Heart right ventricle (tissue), 16 donors: ENCODE results near the gene GCGR. TPM values are rescaled to one million over a fixed set of nuclear protein-coding genes. Genes with fewer than 3 reads are reported as not detected.

ENCODE experiments used
- ATAC-seq, 8 donors: fragments of 200-7000 bp; cut with Tn5 transposase; one replicate each; pipeline ENCODE4 v1.9.1; 2020; ENCODE audit warnings: mild to moderate bottlenecking in 8 of 8, moderate library complexity in 8 of 8, moderate number of reproducible peaks in 1 of 8
- DNase-seq, 2 donors: peaks; one replicate each; pipeline ENCODE4 v3.0.0-alpha.2; 2020
- H3K27ac ChIP-seq, 10 donors: fragments of 200-600 bp; sonication (generic) in 2 of 10; one replicate each; pipeline versions ENCODE4 v1.5.0 to v1.8.0; 2020 to 2022; ENCODE audit warnings: mild to moderate bottlenecking in 3 of 10
- H3K27me3 ChIP-seq, 7 donors: fragments of 200-600 bp; one replicate each; pipeline ENCODE4 v1.8.0; 2021 to 2022; ENCODE audit warnings: mild to moderate bottlenecking in 2 of 7
- H3K36me3 ChIP-seq, 9 donors: fragments of 200-600 bp; sonication (generic) in 1 of 9; one replicate each; pipeline versions ENCODE4 v1.5.0 to v1.8.0; 2020 to 2022; ENCODE audit warnings: mild to moderate bottlenecking in 2 of 9
- H3K4me1 ChIP-seq, 9 donors: fragments of 200-600 bp; sonication (generic) in 1 of 9; one replicate each; pipeline versions ENCODE4 v1.5.0 to v1.8.0; 2020 to 2022; ENCODE audit warnings: mild to moderate bottlenecking in 4 of 9
- H3K4me3 ChIP-seq, 10 donors: fragments of 200-600 bp; sonication (generic) in 2 of 10; one replicate each; pipeline versions ENCODE4 v1.5.0 to v1.8.0; 2020 to 2022; ENCODE audit warnings: mild to moderate bottlenecking in 7 of 10, moderate library complexity in 2 of 10
- H3K9me3 ChIP-seq, 11 donors: fragments of 200-600 bp in 10 of 11; sonication (generic) in 2 of 11; one replicate each; pipeline versions ENCODE4 v1.5.0 to v1.8.0; 2013 to 2022; ENCODE audit warnings: mild to moderate bottlenecking in 2 of 11, control low read depth in 1 of 11, moderate library complexity in 1 of 11
- CTCF ChIP-seq, 9 donors: fragments of 200-600 bp; sonication (generic) in 2 of 9; IDR thresholded peaks; one replicate each; pipeline versions ENCODE4 v1.5.0 to v1.8.0; 2021 to 2022; ENCODE audit warnings: antibody characterized with exemption in 9 of 9, mild to moderate bottlenecking in 5 of 9, moderate library complexity in 1 of 9
- WGBS, 2 donors: extraction: QIAGEN DNeasy Blood & Tissue Kit; methylation state at CpG; one replicate each; pipeline ENCODE4 v1.1.7; 2013; ENCODE audit warnings: inconsistent platforms in 1 of 2; 5-methylcytosine and 5-hydroxymethylcytosine counted together
- intact Hi-C, 10 donors: fragments of 100-400 bp; cut with DNase I; formaldehyde crosslinking; loops; one replicate each; pipeline versions ENCODE4 v1.11.1 to v1.14.2; 2022
- polyA plus RNA-seq, 2 donors: library from polyadenylated mRNA; stranded (reverse); fragments of 200-250 nt; gene quantifications; one replicate each; pipeline ENCODE4 v1.2.3, GENCODE V29; 2013
- total RNA-seq, 10 donors: library from RNA; stranded (reverse); fragmentation: NEBNext Ultra II Directional in 3 of 10; extraction: Animal tissue kit (Norgen Biotek cat#: 25700) in 3 of 10; gene quantifications; one replicate each; pipeline versions ENCODE4 v1.2.1 to v1.2.4, GENCODE V29; 2021 to 2023
- donor health status: Arrhythmogenic right ventricular cardiomyopathy.
- donor health status: ischemic (EF 13 %, LVEDD 7.1; RV severe dilation, severe dysfunction).
- donor health status: healthy with polysubstance abuse.
- donor health status: DM: no; HTN: yes; CAD: no.
- donor health status: DM: no; HTN: no; CAD: no.
- donor health status: ischemic (EF 25% LVEDD 6.9; RV normal size, moderate dysfunction).
- donor health status: ischemic (EF 25% LVEDD 5.7; RV mildly dilated, moderate dysfunction).
- donor health status: healthy.
- donor health status: DM: yes; HTN: yes; CAD: no.
- donor health status: Ischemic cardiomyopathy.
- donor health status: ischemic (EF 35%, LVEDD 5.7; RV mildly dilated, moderate dysfunction).
- donor health status: nonischemic (EF 11% LVEDD 7.7; RV severe dilation, severe dysfunction).
- donor health status: DM: yes; HTN: yes; CAD: no.
- donor health status: PGD.
- donor health status: ischemic (EF 29% LVEDD 5.4; RV normal size, mild dysfunction).
- donor health status: nonischemic (EF 23%, LVEDD 6.1; RV moderate dilation, normal function).

The GCGR gene
- total and polyA plus RNA-seq, 12 donors: 0.03 TPM; not detected in 11

GRCh38 chr17:81801327-81801726, 2.6 kb upstream of the GCGR start:
- H3K27me3 ChIP-seq: peaks cover 29 to 67% (median 62%) of the 10 kb centered on the region in 7 donors
- no peaks in the 10 kb centered on the region for H3K36me3 ChIP-seq
- DNase-seq (no peak), ATAC-seq (no peak)
- intact Hi-C loops: no loop called here
- no peak for TF ChIP-seq CTCF (IDR thresholded peaks at IDR 0.05)
- H3K9me3 ChIP-seq: no peaks in the 10 kb centered on the region
- H3K27ac ChIP-seq: no peak overlapping the region
- WGBS, 2 donors: 85 to 89% methylated on average over 9 of the region's 9 CpGs
- H3K4me1 ChIP-seq: peaks cover 0 to 18% (median 9%) of the 10 kb centered on the region in 9 donors
- no peak overlapping the region for H3K4me3 ChIP-seq

DNA sequence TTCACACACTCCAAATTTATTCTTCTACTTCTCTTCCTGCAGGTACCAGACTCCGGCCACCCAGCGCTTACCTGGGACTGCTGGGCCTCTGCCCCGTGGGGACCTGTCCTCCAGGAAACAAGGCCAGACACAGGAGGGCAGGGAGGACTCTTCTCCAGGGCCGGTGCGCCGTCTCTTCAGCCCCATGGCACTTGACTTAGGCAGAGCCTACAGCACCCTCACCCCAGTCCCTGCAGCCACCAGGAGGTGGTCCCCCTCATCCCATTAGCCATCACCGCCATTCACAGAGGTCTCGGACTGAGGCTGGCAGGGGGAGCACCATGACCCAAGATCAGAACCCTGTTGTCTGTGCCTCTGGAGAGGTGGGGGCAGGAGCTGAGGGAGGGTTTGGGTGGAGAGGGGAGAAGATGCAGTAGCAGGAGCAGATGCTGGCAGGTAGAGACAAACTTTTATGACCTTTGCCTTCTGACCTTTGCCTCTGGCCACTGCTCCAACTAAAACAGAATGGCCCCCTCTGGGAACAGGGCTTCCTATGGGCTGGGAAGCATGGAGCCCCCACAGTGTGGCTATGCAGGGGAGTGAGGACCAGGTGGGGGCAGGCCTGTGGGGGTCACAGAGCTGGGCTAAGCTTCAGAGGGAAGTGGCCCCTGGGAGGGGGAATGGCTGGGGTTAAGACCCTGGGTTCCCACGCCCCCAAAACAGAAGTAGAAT, 1.7 kb upstream of the GCGR start:
- no peak for ATAC-seq
- peaks cover 31 to 76% (median 70%) of the 10 kb centered on the region in 7 donors for H3K27me3 ChIP-seq
- no peaks in the 10 kb centered on the region for H3K9me3 ChIP-seq
- peaks cover 0 to 18% (median 9%) of the 10 kb centered on the region in 9 donors for H3K4me1 ChIP-seq
- H3K36me3 ChIP-seq: no peaks in the 10 kb centered on the region
- WGBS, 2 donors: 81 to 84% methylated on average over 9 of the region's 9 CpGs
- no peak for TF ChIP-seq CTCF (IDR thresholded peaks at IDR 0.05)
- H3K4me3 ChIP-seq: no peak overlapping the region
- intact Hi-C loops: no loop called here
- H3K27ac ChIP-seq: no peak overlapping the region
- DNase-seq: no peak

DNA sequence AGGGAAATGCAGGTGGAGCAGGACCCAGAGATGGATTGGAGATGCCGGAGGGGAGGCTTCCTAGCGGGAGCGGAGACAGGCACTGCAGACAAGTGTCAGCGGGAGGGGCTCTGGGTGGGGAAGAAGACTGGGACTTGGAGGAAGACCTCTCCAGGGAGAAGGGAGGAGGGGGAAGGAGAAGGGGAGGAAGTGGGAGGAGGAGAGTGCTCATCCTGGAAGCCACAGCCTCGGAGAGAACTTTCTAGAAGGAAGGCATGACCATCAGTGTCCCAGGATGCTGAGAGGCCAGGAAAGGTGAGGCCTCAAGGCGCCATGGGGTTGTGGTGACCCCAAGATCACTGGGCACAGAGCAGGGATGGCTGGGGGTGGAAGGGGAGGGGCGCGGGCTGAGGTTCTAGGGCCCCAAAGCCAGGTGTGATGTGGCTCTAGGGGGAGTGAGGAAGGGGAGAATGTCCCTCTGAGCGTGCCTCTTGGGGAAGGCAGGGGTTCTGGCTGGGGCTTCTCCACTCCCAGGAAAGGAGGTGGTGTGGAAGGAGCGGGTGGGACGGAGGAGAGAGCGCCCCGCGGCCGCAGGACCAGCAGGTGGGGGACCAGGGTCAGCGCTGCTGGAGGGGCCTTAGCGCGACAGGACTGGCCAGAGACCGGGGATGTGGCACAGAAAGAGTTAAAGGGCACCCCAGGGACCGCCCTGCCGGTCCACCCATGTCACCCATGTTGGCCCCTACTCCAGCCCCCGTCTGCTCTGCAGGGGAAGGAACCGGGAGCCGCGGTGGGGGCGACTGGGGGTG, 900 bp upstream of the GCGR start:
- no peak for TF ChIP-seq CTCF (IDR thresholded peaks at IDR 0.05)
- intact Hi-C loops: no loop called here
- Histone ChIP-seq H3K36me3 (no peaks in the 10 kb centered on the region), H3K27ac (no peak overlapping the region), H3K27me3 (peaks cover 34 to 84% (median 78%) of the 10 kb centered on the region in 7 donors), H3K9me3 (no peaks in the 10 kb centered on the region), H3K4me3 (no peak overlapping the region), H3K4me1 (peaks cover 0 to 18% (median 9%) of the 10 kb centered on the region in 9 donors)
- DNase-seq (no peak), ATAC-seq (no peak)
- WGBS, 2 donors: 24 to 28% methylated on average over 26 of the region's 26 CpGs

DNA sequence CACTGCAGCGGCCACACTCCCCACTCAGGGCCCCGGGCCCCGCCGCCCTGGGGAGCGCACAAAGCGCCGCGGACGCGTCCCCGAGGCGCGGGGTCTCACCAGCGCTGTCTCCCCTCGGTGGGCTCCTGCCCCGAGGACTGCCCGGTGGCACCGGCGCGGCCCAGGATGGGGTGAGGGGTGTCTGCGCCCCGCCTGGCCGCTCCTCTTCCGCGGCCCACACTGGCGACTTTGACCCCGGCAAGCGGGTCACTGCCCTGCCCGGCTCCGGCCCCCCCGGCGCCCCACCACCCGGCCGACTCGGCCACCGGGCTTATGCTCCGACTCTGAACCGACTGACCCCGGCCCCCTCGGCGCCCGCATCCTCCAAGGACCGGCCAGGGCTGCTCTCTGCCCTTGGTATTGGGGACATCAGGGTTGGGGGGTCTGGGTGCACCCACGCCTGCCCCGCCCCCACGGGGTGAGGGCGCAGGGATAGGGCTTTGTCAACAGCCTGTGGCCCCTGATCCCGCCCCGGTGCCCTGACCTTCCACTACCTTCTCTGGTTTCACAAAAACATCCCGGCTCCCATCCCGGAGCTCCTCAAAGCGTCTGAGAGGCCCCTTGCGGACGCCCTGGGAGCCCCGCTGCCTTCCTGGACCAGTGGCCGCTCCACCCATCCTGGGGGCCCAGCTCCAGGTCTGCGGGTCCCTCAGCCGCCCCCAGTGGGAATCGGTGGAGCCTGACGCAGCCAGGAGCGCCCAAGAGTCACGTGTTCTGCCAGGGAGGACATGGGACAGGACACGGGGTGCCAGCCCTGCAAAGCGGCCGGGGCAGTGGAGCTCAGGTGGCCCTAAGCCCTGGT, 829 bp downstream of the GCGR start:
- Histone ChIP-seq H3K27me3 (peaks cover 34 to 86% (median 82%) of the 10 kb centered on the region in 7 donors), H3K36me3 (no peaks in the 10 kb centered on the region), H3K4me1 (peaks cover 0 to 18% (median 9%) of the 10 kb centered on the region in 9 donors), H3K9me3 (no peaks in the 10 kb centered on the region), H3K4me3 (peak overlapping the region in 2 of 10 donors; percentile 8 to 16), H3K27ac (no peak overlapping the region)
- ATAC-seq (peak in 1 of 8 donors; percentile 7), DNase-seq (no peak)
- intact Hi-C loops: no loop called here
- TF ChIP-seq CTCF (IDR thresholded peaks at IDR 0.05): no peak
- 5 to 6% methylated on average over 50 to 65 of the region's 65 CpGs for WGBS, 2 donors
